ENCODE results near the gene CCR1.

CCR1 gene

GRCh38 chr3:46233194-46233593, 25.1 kb upstream of the CCR1 start:
- Histone ChIP-seq H3K4me3 (ENCODE audit: insufficient read depth, low read depth, low read length, poor library complexity, severe bottlenecking) (no peak overlapping the region), H3K27ac (ENCODE audit: insufficient read depth, low read length, poor library complexity, severe bottlenecking) (no peak overlapping the region), H3K36me3 (ENCODE audit: control insufficient read depth, insufficient read depth, low read length) (no peaks in the 10 kb centered on the region), H3K9me3 (ENCODE audit: control insufficient read depth, low read length) (no peaks in the 10 kb centered on the region), H3K27me3 (replicated peaks; ENCODE audit: control insufficient read depth, insufficient read depth, low read length, poor library complexity, severe bottlenecking) (no peaks in the 10 kb centered on the region), H3K4me1 (ENCODE audit: control insufficient read depth, insufficient read depth, low read length, poor library complexity, severe bottlenecking) (no peaks in the 10 kb centered on the region)
- DNase-seq = no peak

GRCh38 chr3:46231323-46231722, 23.2 kb upstream of the CCR1 start:
- no peak for DNase-seq
- Histone ChIP-seq H3K27ac (ENCODE audit: insufficient read depth, low read length, poor library complexity, severe bottlenecking) (no peak overlapping the region), H3K27me3 (replicated peaks; ENCODE audit: control insufficient read depth, insufficient read depth, low read length, poor library complexity, severe bottlenecking) (no peaks in the 10 kb centered on the region), H3K4me3 (ENCODE audit: insufficient read depth, low read depth, low read length, poor library complexity, severe bottlenecking) (no peak overlapping the region), H3K9me3 (ENCODE audit: control insufficient read depth, low read length) (no peaks in the 10 kb centered on the region), H3K4me1 (ENCODE audit: control insufficient read depth, insufficient read depth, low read length, poor library complexity, severe bottlenecking) (no peaks in the 10 kb centered on the region), H3K36me3 (ENCODE audit: control insufficient read depth, insufficient read depth, low read length) (no peaks in the 10 kb centered on the region)

GRCh38 chr3:46228260-46229242, 20.4 kb upstream of the CCR1 start:
- Histone ChIP-seq H3K27ac (ENCODE audit: insufficient read depth, low read length, poor library complexity, severe bottlenecking) (no peak overlapping the region), H3K4me3 (ENCODE audit: insufficient read depth, low read depth, low read length, poor library complexity, severe bottlenecking) (no peak overlapping the region), H3K9me3 (ENCODE audit: control insufficient read depth, low read length) (no peaks in the 10 kb centered on the region), H3K27me3 (replicated peaks; ENCODE audit: control insufficient read depth, insufficient read depth, low read length, poor library complexity, severe bottlenecking) (no peaks in the 10 kb centered on the region), H3K36me3 (ENCODE audit: control insufficient read depth, insufficient read depth, low read length) (no peaks in the 10 kb centered on the region), H3K4me1 (ENCODE audit: control insufficient read depth, insufficient read depth, low read length, poor library complexity, severe bottlenecking) (no peaks in the 10 kb centered on the region)
- no peak for DNase-seq

DNA sequence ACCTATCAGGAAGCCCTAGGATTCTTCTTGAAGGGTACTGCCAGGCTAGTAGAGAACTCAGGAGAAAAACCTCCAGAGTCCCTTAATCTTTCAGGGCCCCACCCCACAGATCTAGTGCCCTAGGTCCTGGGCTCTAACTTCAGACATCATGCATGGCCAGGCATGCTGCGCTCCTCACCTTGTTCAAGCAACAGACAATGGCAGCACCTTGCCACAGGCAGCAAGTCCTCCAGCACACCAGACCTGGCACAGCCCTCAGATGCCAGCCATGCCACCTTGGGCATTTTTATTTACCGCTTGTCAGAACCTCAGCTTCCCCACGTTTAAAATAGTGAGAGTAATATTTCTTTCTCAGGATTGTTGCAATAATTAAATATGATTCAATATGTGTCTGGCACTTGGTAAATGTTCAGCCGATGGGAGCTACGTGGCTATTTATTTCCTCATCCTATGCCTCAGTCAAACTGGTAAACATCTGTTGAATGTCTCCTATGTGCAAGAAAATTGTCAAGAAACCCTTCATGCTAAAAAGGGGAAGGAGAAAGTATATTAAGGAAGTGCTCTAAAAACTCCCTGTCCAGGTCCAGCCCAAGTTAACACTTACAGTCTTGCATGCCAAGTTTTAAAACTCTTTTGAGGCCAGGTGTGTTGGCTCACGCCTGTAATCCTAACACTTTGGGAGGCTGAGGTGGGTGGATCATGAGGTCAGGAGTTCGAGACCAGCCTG, 14.5 kb upstream of the CCR1 start:
- H3K9me3 ChIP-seq (ENCODE audit: control insufficient read depth, low read length) = no peaks in the 10 kb centered on the region
- no peak for DNase-seq
- no peaks in the 10 kb centered on the region for H3K36me3 ChIP-seq (ENCODE audit: control insufficient read depth, insufficient read depth, low read length)
- no peaks in the 10 kb centered on the region for H3K4me1 ChIP-seq (ENCODE audit: control insufficient read depth, insufficient read depth, low read length, poor library complexity, severe bottlenecking)
- no peak overlapping the region for H3K4me3 ChIP-seq (ENCODE audit: insufficient read depth, low read depth, low read length, poor library complexity, severe bottlenecking)
- H3K27ac ChIP-seq (ENCODE audit: insufficient read depth, low read length, poor library complexity, severe bottlenecking) = no peak overlapping the region
- H3K27me3 ChIP-seq (replicated peaks; ENCODE audit: control insufficient read depth, insufficient read depth, low read length, poor library complexity, severe bottlenecking) = no peaks in the 10 kb centered on the region

DNA sequence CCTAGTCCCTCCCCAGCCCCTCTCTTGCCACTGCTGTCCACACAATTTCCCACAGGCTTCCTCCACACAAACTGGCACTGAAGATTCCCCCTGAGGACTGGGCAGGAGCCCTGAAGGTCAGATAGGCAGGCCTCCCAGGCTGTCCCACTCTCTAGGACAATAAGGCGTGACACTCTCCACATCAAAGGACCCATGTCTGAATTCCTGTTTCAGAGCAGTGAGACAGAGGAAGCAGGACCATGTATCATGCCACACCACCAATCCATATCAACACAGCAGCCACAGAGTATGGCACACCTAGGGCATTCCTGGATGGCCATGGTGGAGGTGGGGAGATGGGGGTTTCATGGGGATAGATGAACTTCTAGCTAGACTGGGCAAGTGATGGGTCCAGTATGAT, 13.8 kb upstream of the CCR1 start:
- no peaks in the 10 kb centered on the region for H3K4me1 ChIP-seq (ENCODE audit: control insufficient read depth, insufficient read depth, low read length, poor library complexity, severe bottlenecking)
- H3K9me3 ChIP-seq (ENCODE audit: control insufficient read depth, low read length) = no peaks in the 10 kb centered on the region
- no peaks in the 10 kb centered on the region for H3K27me3 ChIP-seq (replicated peaks; ENCODE audit: control insufficient read depth, insufficient read depth, low read length, poor library complexity, severe bottlenecking)
- H3K27ac ChIP-seq (ENCODE audit: insufficient read depth, low read length, poor library complexity, severe bottlenecking) = no peak overlapping the region
- no peak overlapping the region for H3K4me3 ChIP-seq (ENCODE audit: insufficient read depth, low read depth, low read length, poor library complexity, severe bottlenecking)
- DNase-seq = no peak
- no peaks in the 10 kb centered on the region for H3K36me3 ChIP-seq (ENCODE audit: control insufficient read depth, insufficient read depth, low read length)

DNA sequence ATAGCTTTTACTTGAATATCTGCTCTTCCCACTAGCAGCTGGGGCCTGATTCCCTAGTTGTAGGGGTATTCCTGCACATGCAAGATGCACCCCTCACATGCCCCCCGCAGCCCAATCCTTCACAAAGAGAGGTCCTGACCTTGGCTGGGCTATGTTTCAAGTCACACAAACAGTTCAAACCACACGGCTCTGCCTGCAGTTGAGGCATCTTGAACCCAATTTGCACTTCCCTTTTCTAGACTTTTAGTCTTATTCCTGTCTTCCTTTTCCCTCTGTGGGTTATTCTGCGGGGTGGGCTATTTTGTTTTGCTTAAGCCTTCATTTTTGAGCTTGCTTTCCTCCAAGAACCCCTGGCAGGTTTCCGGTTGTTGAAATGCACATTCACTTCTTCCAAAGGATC, 13.3 kb upstream of the CCR1 start:
- H3K27ac ChIP-seq (ENCODE audit: insufficient read depth, low read length, poor library complexity, severe bottlenecking) = no peak overlapping the region
- DNase-seq = no peak
- H3K9me3 ChIP-seq (ENCODE audit: control insufficient read depth, low read length) = no peaks in the 10 kb centered on the region
- H3K36me3 ChIP-seq (ENCODE audit: control insufficient read depth, insufficient read depth, low read length) = no peaks in the 10 kb centered on the region
- H3K4me1 ChIP-seq (ENCODE audit: control insufficient read depth, insufficient read depth, low read length, poor library complexity, severe bottlenecking) = no peaks in the 10 kb centered on the region
- H3K4me3 ChIP-seq (ENCODE audit: insufficient read depth, low read depth, low read length, poor library complexity, severe bottlenecking) = no peak overlapping the region
- H3K27me3 ChIP-seq (replicated peaks; ENCODE audit: control insufficient read depth, insufficient read depth, low read length, poor library complexity, severe bottlenecking) = no peaks in the 10 kb centered on the region

GRCh38 chr3:46218196-46218709, 10.1 kb upstream of the CCR1 start:
- Histone ChIP-seq H3K9me3 (ENCODE audit: control insufficient read depth, low read length) (no peaks in the 10 kb centered on the region), H3K27me3 (replicated peaks; ENCODE audit: control insufficient read depth, insufficient read depth, low read length, poor library complexity, severe bottlenecking) (no peaks in the 10 kb centered on the region), H3K4me1 (ENCODE audit: control insufficient read depth, insufficient read depth, low read length, poor library complexity, severe bottlenecking) (peaks cover 2% of the 10 kb centered on the region), H3K4me3 (ENCODE audit: insufficient read depth, low read depth, low read length, poor library complexity, severe bottlenecking) (no peak overlapping the region), H3K36me3 (ENCODE audit: control insufficient read depth, insufficient read depth, low read length) (no peaks in the 10 kb centered on the region), H3K27ac (ENCODE audit: insufficient read depth, low read length, poor library complexity, severe bottlenecking) (no peak overlapping the region)
- no peak for DNase-seq

- Histone ChIP-seq H3K27ac (ENCODE audit: insufficient read depth, low read length, poor library complexity, severe bottlenecking) (no peak overlapping the region), H3K4me3 (ENCODE audit: insufficient read depth, low read depth, low read length, poor library complexity, severe bottlenecking) (no peak overlapping the region), H3K4me1 (ENCODE audit: control insufficient read depth, insufficient read depth, low read length, poor library complexity, severe bottlenecking) (peaks cover 10% of the 10 kb centered on the region), H3K27me3 (replicated peaks; ENCODE audit: control insufficient read depth, insufficient read depth, low read length, poor library complexity, severe bottlenecking) (no peaks in the 10 kb centered on the region), H3K36me3 (ENCODE audit: control insufficient read depth, insufficient read depth, low read length) (no peaks in the 10 kb centered on the region), H3K9me3 (ENCODE audit: control insufficient read depth, low read length) (no peaks in the 10 kb centered on the region)
- no peak for DNase-seq
Measured at GRCh38 chr3:46215810-46216414, 7.8 kb upstream of the CCR1 start.

DNA sequence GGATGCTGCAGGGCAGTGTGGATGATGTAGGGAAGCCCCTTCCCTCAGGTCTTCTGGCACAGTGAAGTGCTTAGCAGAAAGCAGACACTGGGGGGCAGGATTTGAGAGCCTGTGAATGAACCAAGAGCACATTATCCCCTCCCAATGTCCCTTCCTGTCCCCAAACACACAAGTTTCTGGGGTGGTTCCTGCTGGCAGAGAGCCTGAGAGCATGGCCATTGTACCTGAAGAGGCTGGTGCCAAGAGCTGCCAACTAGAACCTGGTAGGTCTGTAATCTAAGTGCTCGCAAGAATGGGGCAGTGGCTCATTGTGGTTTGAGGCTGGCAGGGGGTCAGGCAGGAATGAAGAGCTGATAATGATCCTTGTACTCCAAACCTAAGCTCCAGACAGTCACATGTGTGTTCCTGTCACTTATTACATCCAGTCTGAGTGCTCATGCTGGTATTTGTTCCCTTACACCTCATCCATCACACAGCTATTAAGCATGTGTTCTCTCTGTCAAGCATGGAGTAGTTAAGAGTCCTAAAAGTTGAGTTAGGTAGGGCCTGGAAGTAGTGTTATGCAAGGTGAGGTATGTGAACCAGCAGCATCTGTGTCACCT, 6.7 kb upstream of the CCR1 start:
- no peak for DNase-seq
- Histone ChIP-seq H3K36me3 (ENCODE audit: control insufficient read depth, insufficient read depth, low read length) (no peaks in the 10 kb centered on the region), H3K27ac (ENCODE audit: insufficient read depth, low read length, poor library complexity, severe bottlenecking) (no peak overlapping the region), H3K9me3 (ENCODE audit: control insufficient read depth, low read length) (no peaks in the 10 kb centered on the region), H3K4me3 (ENCODE audit: insufficient read depth, low read depth, low read length, poor library complexity, severe bottlenecking) (no peak overlapping the region), H3K27me3 (replicated peaks; ENCODE audit: control insufficient read depth, insufficient read depth, low read length, poor library complexity, severe bottlenecking) (no peaks in the 10 kb centered on the region), H3K4me1 (ENCODE audit: control insufficient read depth, insufficient read depth, low read length, poor library complexity, severe bottlenecking) (peaks cover 10% of the 10 kb centered on the region)
